Measurements from ENCODE around the gene SYNJ2. TPM values are rescaled to one million over a fixed set of nuclear protein-coding genes. Genes with fewer than 3 reads are reported as not detected.

The SYNJ2 gene
- total RNA-seq, 2 experiments from 2014 or later = 32.2 to 32.3 TPM

- peaks cover 21% of the 10 kb centered on the region for H3K36me3 Mint-ChIP-seq
- H3K4me1 Mint-ChIP-seq (ENCODE audit: low read depth) = peaks cover 33% of the 10 kb centered on the region
- H3K27ac Mint-ChIP-seq = no peak overlapping the region
- intact Hi-C loops (cut with micrococcal nuclease) = loop anchor here (10.0 kb wide), 1 partner anchor 625 kb away; the partner anchor contains the start of gene SYTL3
- ChIA-PET CTCF (interaction anchor here (1.4 to 1.9 kb wide), 2 partner anchors 18 to 43 kb away, joined by 4 to 5 read pairs; no protein-coding TSS in a partner anchor), POLR2A (interaction anchor here (0.6 kb wide), 1 partner anchor 16 kb away, joined by 3 read pairs; no protein-coding TSS in a partner anchor)
- no peaks in the 10 kb centered on the region for H3K27me3 Mint-ChIP-seq
- no peak overlapping the region for H3K4me3 Mint-ChIP-seq
- no peak for DNase-seq
- H3K9me3 Mint-ChIP-seq = no peaks in the 10 kb centered on the region
Measured at GRCh38 chr6:158029668-158030230, 48.1 kb downstream of the SYNJ2 start.

GRCh38 chr6:158030380-158031300, 49.0 kb downstream of the SYNJ2 start:
- Mint-ChIP-seq H3K4me1 (ENCODE audit: low read depth) (peaks cover 33% of the 10 kb centered on the region), H3K27ac (peak overlapping the region; percentile 7), H3K4me3 (no peak overlapping the region), H3K9me3 (no peaks in the 10 kb centered on the region), H3K36me3 (peaks cover 24% of the 10 kb centered on the region), H3K27me3 (no peaks in the 10 kb centered on the region)
- intact Hi-C loops (cut with micrococcal nuclease) = no loop called here
- ChIA-PET POLR2A (interaction anchor here (1.2 kb wide), 1 partner anchor 12 kb away, joined by 3 read pairs; no protein-coding TSS in a partner anchor), CTCF (interaction anchor here (1.4 to 1.9 kb wide), 2 partner anchors 17 to 42 kb away, joined by 4 to 5 read pairs; no protein-coding TSS in a partner anchor)
- no peak for DNase-seq

- Mint-ChIP-seq H3K4me3 (no peak overlapping the region), H3K36me3 (peaks cover 33% of the 10 kb centered on the region), H3K4me1 (ENCODE audit: low read depth) (peaks cover 24% of the 10 kb centered on the region), H3K9me3 (no peaks in the 10 kb centered on the region), H3K27ac (peak overlapping the region; percentile 7), H3K27me3 (no peaks in the 10 kb centered on the region)
- POLR2A ChIA-PET = interaction anchor here (1.2 kb wide), 1 partner anchor 10 kb away, joined by 3 read pairs; no protein-coding TSS in a partner anchor
- DNase-seq = peak; percentile 34
- CTCF ChIA-PET = interaction anchor here (0.6 to 1.4 kb wide), 2 partner anchors 16 to 18 kb away, joined by 3 to 4 read pairs; no protein-coding TSS in a partner anchor
- intact Hi-C loops (cut with micrococcal nuclease) = no loop called here
Measured at GRCh38 chr6:158031381-158032353, 50.0 kb downstream of the SYNJ2 start.

GRCh38 chr6:158032354-158032733, 50.7 kb downstream of the SYNJ2 start:
- H3K9me3 Mint-ChIP-seq = no peaks in the 10 kb centered on the region
- H3K4me3 Mint-ChIP-seq = no peak overlapping the region
- DNase-seq = no peak
- no peak overlapping the region for H3K27ac Mint-ChIP-seq
- no peaks in the 10 kb centered on the region for H3K27me3 Mint-ChIP-seq
- ChIA-PET POLR2A (no interaction called here), CTCF (no interaction called here)
- H3K36me3 Mint-ChIP-seq = peaks cover 33% of the 10 kb centered on the region
- intact Hi-C loops (cut with micrococcal nuclease) = no loop called here
- peaks cover 18% of the 10 kb centered on the region for H3K4me1 Mint-ChIP-seq (ENCODE audit: low read depth)

DNA sequence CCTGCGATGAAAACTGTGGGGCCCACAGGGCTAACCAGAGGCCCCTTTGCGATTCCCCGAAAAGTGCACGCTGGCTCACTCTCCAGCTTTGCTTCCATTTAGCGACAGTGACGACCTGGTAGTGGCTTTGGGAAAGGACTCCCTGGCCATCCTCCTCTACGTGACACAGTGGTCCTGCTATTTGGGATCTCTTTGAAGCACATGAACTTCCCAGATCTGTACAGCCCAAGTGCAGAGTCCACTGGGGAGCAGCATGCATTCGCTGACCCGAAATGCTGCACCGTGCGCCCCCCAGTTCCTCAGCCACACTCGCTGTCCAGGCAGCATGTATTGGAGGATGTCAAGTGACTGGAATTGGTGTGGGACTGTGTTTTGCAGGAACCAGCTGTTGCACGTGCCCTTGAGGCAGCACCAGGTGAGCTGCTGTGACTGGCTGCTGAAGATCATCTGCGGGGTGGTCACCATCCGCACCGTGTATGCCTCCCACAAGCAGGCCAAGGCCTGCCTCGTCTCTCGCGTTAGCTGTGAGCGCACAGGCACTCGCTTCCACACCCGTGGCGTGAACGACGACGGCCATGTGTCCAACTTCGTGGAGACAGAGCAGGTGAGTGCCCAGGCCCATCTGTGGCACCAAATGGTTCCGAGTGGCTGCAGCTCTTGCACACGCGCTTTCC, 51.6 kb downstream of the SYNJ2 start:
- H3K4me1 Mint-ChIP-seq (ENCODE audit: low read depth) = peaks cover 11% of the 10 kb centered on the region

GRCh38 chr6:158033751-158034702, 52.4 kb downstream of the SYNJ2 start:
- Mint-ChIP-seq H3K36me3 (peaks cover 36% of the 10 kb centered on the region), H3K4me3 (no peak overlapping the region), H3K27ac (no peak overlapping the region), H3K9me3 (no peaks in the 10 kb centered on the region), H3K4me1 (ENCODE audit: low read depth) (peaks cover 13% of the 10 kb centered on the region), H3K27me3 (no peaks in the 10 kb centered on the region)
- ChIA-PET CTCF (no interaction called here), POLR2A (interaction anchor here (0.7 kb wide), 1 partner anchor 44 kb away, joined by 3 read pairs; no protein-coding TSS in a partner anchor)
- DNase-seq = no peak
- intact Hi-C loops (cut with micrococcal nuclease) = no loop called here

More for the DNA sequence above, 51.6 kb downstream of the SYNJ2 start:
- ChIA-PET POLR2A (interaction anchor here (0.6 to 0.7 kb wide), 2 partner anchors 43 to 675 kb away, joined by 3 read pairs; no protein-coding TSS in a partner anchor), CTCF (no interaction called here)
- Mint-ChIP-seq H3K9me3 (no peaks in the 10 kb centered on the region), H3K4me3 (no peak overlapping the region), H3K27me3 (no peaks in the 10 kb centered on the region), H3K36me3 (peaks cover 33% of the 10 kb centered on the region), H3K27ac (no peak overlapping the region)
- DNase-seq = no peak
- intact Hi-C loops (cut with micrococcal nuclease) = no loop called here

- POLR2A ChIA-PET = no interaction called here
Measured at GRCh38 chr6:158036261-158036660, 54.6 kb downstream of the SYNJ2 start.

GRCh38 chr6:158037021-158037420, 55.4 kb downstream of the SYNJ2 start:
- H3K27me3 Mint-ChIP-seq = no peaks in the 10 kb centered on the region

More at GRCh38 chr6:158036261-158036660, 54.6 kb downstream of the SYNJ2 start:
- H3K4me1 Mint-ChIP-seq (ENCODE audit: low read depth) = peaks cover 28% of the 10 kb centered on the region
- H3K27ac Mint-ChIP-seq = no peak overlapping the region
- no peaks in the 10 kb centered on the region for H3K9me3 Mint-ChIP-seq
- CTCF ChIA-PET = interaction anchor here (0.7 to 4.3 kb wide), 2 partner anchors 10 to 20 kb away, joined by 4 to 20 read pairs; no protein-coding TSS in a partner anchor
- DNase-seq = no peak
- H3K4me3 Mint-ChIP-seq = no peak overlapping the region
- H3K36me3 Mint-ChIP-seq = peaks cover 33% of the 10 kb centered on the region
- intact Hi-C loops (cut with micrococcal nuclease) = no loop called here
- H3K27me3 Mint-ChIP-seq = no peaks in the 10 kb centered on the region

GRCh38 chr6:158037771-158038170, 56.1 kb downstream of the SYNJ2 start:
- Mint-ChIP-seq H3K9me3 (no peaks in the 10 kb centered on the region), H3K4me1 (ENCODE audit: low read depth) (peaks cover 25% of the 10 kb centered on the region), H3K36me3 (peaks cover 32% of the 10 kb centered on the region), H3K27me3 (no peaks in the 10 kb centered on the region), H3K4me3 (no peak overlapping the region), H3K27ac (no peak overlapping the region)
- POLR2A ChIA-PET = interaction anchor here (0.6 kb wide), 1 partner anchor 675 kb away, joined by 3 read pairs; no protein-coding TSS in a partner anchor
- CTCF ChIA-PET = interaction anchor here (4.3 kb wide), 1 partner anchor 11 kb away, joined by 20 read pairs; no protein-coding TSS in a partner anchor
- DNase-seq = no peak
- intact Hi-C loops (cut with micrococcal nuclease) = no loop called here

More at GRCh38 chr6:158037021-158037420, 55.4 kb downstream of the SYNJ2 start:
- ChIA-PET POLR2A (interaction anchor here (0.6 kb wide), 1 partner anchor 675 kb away, joined by 3 read pairs; no protein-coding TSS in a partner anchor), CTCF (interaction anchor here (4.3 kb wide), 1 partner anchor 11 kb away, joined by 20 read pairs; no protein-coding TSS in a partner anchor)
- Mint-ChIP-seq H3K36me3 (peaks cover 30% of the 10 kb centered on the region), H3K27ac (no peak overlapping the region), H3K9me3 (no peaks in the 10 kb centered on the region), H3K4me1 (ENCODE audit: low read depth) (peaks cover 25% of the 10 kb centered on the region), H3K4me3 (no peak overlapping the region)
- no peak for DNase-seq
- intact Hi-C loops (cut with micrococcal nuclease) = no loop called here
